Erythroblast (primary cell): ENCODE results near the gene GLRA1.

Source experiments
- GATA1 ChIP-seq: IDR thresholded peaks from 2 replicates; pipeline ENCODE4 v1.6.1; 2011; ENCODE audit warnings: low read depth, mild to moderate bottlenecking, control low read depth, low read length, moderate library complexity
- POLR2A ChIP-seq: IDR thresholded peaks from 2 replicates; pipeline ENCODE4 v1.6.1; 2011; ENCODE audit warnings: mild to moderate bottlenecking, low read length

DNA sequence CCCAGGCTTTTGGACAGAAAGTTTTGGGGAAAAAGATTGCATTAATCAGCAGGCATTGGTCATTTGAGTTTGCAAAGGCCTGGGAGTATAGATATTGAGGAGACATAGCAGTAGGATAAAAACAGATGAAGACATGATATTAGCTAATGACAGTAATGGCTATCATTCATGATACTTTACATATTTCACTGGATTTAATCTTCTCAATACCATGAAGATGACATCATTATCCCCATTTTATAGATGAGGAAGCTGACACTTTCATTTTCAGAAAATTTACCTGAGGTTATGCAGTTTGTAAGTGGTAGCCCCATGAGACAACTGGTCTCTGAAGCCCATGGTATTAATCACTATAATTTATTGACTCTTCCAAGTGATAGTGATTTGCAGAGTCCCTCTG lies 23.0 kb downstream of the GLRA1 start:
- TF ChIP-seq POLR2A (no peak), GATA1 (no peak)
